Measurements from ENCODE around the gene RANBP6. TPM values are rescaled to one million over a fixed set of nuclear protein-coding genes. Genes with fewer than 3 reads are reported as not detected.

The RANBP6 gene
- total and polyA plus RNA-seq, 8 donors, result 16.8 to 26.7 (median 24.7) TPM

- DNase-seq (no peak), ATAC-seq (no peak)
- H3K4me3 ChIP-seq, result no peak overlapping the region
- TF ChIP-seq CTCF (IDR thresholded peaks at IDR 0.05), result no peak
- intact Hi-C loops (cut with DNase I), result no loop called here
- no peaks in the 10 kb centered on the region for H3K36me3 ChIP-seq
- H3K9me3 ChIP-seq, result no peaks in the 10 kb centered on the region
- H3K4me1 ChIP-seq, result no peaks in the 10 kb centered on the region
- H3K27me3 ChIP-seq, result no peaks in the 10 kb centered on the region
- no peak overlapping the region for H3K27ac ChIP-seq
These were observed 31.6 kb upstream of the RANBP6 start for GRCh38 chr9:6047020-6047419.

- no peak for ATAC-seq
These were observed 29.9 kb upstream of the RANBP6 start for GRCh38 chr9:6045364-6045763.

GRCh38 chr9:6040077-6040476 lies 24.7 kb upstream of the RANBP6 start:
- H3K4me1 ChIP-seq, result no peaks in the 10 kb centered on the region
- H3K27ac ChIP-seq, result no peak overlapping the region
- no peak overlapping the region for H3K4me3 ChIP-seq
- no peaks in the 10 kb centered on the region for H3K27me3 ChIP-seq
- no peak for TF ChIP-seq CTCF (IDR thresholded peaks at IDR 0.05)
- DNase-seq, result no peak
- intact Hi-C loops (cut with DNase I), result no loop called here
- H3K9me3 ChIP-seq, result no peaks in the 10 kb centered on the region
- H3K36me3 ChIP-seq, result no peaks in the 10 kb centered on the region
- ATAC-seq, result no peak

More at GRCh38 chr9:6045364-6045763, 29.9 kb upstream of the RANBP6 start:
- no peaks in the 10 kb centered on the region for H3K9me3 ChIP-seq
- no peak for DNase-seq
- H3K4me1 ChIP-seq, result no peaks in the 10 kb centered on the region
- H3K27ac ChIP-seq, result no peak overlapping the region
- no peaks in the 10 kb centered on the region for H3K27me3 ChIP-seq
- H3K4me3 ChIP-seq, result no peak overlapping the region
- intact Hi-C loops (cut with DNase I), result no loop called here
- no peaks in the 10 kb centered on the region for H3K36me3 ChIP-seq
- no peak for TF ChIP-seq CTCF (IDR thresholded peaks at IDR 0.05)

- Histone ChIP-seq H3K27ac (no peak overlapping the region), H3K27me3 (no peaks in the 10 kb centered on the region), H3K9me3 (no peaks in the 10 kb centered on the region), H3K4me3 (no peak overlapping the region), H3K4me1 (no peaks in the 10 kb centered on the region), H3K36me3 (no peaks in the 10 kb centered on the region)
- TF ChIP-seq CTCF (IDR thresholded peaks at IDR 0.05), result no peak
- intact Hi-C loops (cut with DNase I), result no loop called here
- ATAC-seq, result no peak
- no peak for DNase-seq
These were observed 21.0 kb upstream of the RANBP6 start for GRCh38 chr9:6036391-6036790.

- ATAC-seq, result no peak
- no peak overlapping the region for H3K27ac ChIP-seq
- H3K9me3 ChIP-seq, result no peaks in the 10 kb centered on the region
- H3K4me3 ChIP-seq, result no peak overlapping the region
- H3K4me1 ChIP-seq, result no peaks in the 10 kb centered on the region
- peaks cover 0 to 2% of the 10 kb centered on the region in 2 donors for H3K27me3 ChIP-seq
- no peak for TF ChIP-seq CTCF (IDR thresholded peaks at IDR 0.05)
- DNase-seq, result no peak
- intact Hi-C loops (cut with DNase I), result no loop called here
- H3K36me3 ChIP-seq, result no peaks in the 10 kb centered on the region
These were observed 19.5 kb upstream of the RANBP6 start for GRCh38 chr9:6034954-6035353.

Measured in left lung (tissue), 10 donors.